HEK293 (cell line): Measurements from ENCODE around the gene LMNA.
"Not testable (repeated sequence)": the region's sequence is repeated elsewhere in the genome, so short reads cannot be mapped to it uniquely, and the experiment has no call there.

ENCODE experiments used
- CTCF ChIA-PET: fragments of 350-600 bp; formaldehyde crosslinking; extraction: SDS; loops from one replicate; lab custom pipeline; 2021; ENCODE audit warnings: antibody characterized with exemption; lab: Yijun Ruan, JAX
- POLR2A ChIA-PET: fragments of 300-600 bp; formaldehyde crosslinking; extraction: SDS; loops from one replicate; lab custom pipeline; 2020; ENCODE audit warnings: antibody characterized with exemption, inconsistent platforms; lab: Yijun Ruan, JAX
- H3K27ac ChIP-seq: fragments of 200-500 bp; sonication (Bioruptor generic); 2 replicates; pipeline ENCODE4 v1.5.1; 2014; ENCODE audit warnings: low read depth, low read length, control low read depth, inconsistent platforms; ENCODE audit errors: extremely low read depth
- H3K36me3 ChIP-seq, 2 experiments: fragments of 200-500 bp in 1 of 2; sonication (Bioruptor generic) in 1 of 2; 1 replicate in 1 of 2; 2 replicates in 1 of 2; pipeline ENCODE4 v1.5.1; 2014 to 2017; ENCODE audit warnings: inconsistent platforms in 2 of 2, low read length in 2 of 2; ENCODE audit not compliant: control insufficient read depth in 2 of 2, insufficient read depth in 1 of 2
- H3K4me1 ChIP-seq: fragments of 200-500 bp; sonication (Bioruptor generic); 2 replicates; pipeline ENCODE4 v1.5.1; 2014; ENCODE audit warnings: mild to moderate bottlenecking, low read length, inconsistent platforms; ENCODE audit not compliant: control insufficient read depth, insufficient read depth
- H3K4me3 ChIP-seq: 2 replicates; pipeline ENCODE4 v1.5.1; 2011; ENCODE audit warnings: low read depth, mild to moderate bottlenecking, control low read depth, low read length, moderate library complexity
- H3K9me3 ChIP-seq: fragments of 200-500 bp; sonication (Bioruptor generic); 2 replicates; pipeline ENCODE4 v1.5.1; 2014; ENCODE audit warnings: low read depth, low read length, inconsistent platforms; ENCODE audit not compliant: control insufficient read depth, insufficient read depth
- EGR2 ChIP-seq: fragments of 450-650 bp; formaldehyde crosslinking; IDR thresholded peaks from 2 replicates; pipeline ENCODE4 v1.5.1; 2016; ENCODE audit warnings: low read depth, missing biosample characterization, missing genetic modification characterization
- HOXA7 ChIP-seq: sonication (generic); formaldehyde crosslinking; IDR thresholded peaks from 2 replicates; pipeline ENCODE4 v1.8.1; 2022; ENCODE audit warnings: missing genetic modification reagents, borderline replicate concordance
- HOXD13 ChIP-seq: sonication (generic); formaldehyde crosslinking; IDR thresholded peaks from 2 replicates; pipeline ENCODE4 v1.8.0; 2022; ENCODE audit warnings: missing genetic modification reagents, borderline replicate concordance
- KLF16 ChIP-seq: fragments of 450-650 bp; formaldehyde crosslinking; IDR thresholded peaks from 2 replicates; pipeline ENCODE4 v1.5.1; 2017; ENCODE audit warnings: missing biosample characterization, missing genetic modification characterization
- MZF1 ChIP-seq: fragments of 450-650 bp; formaldehyde crosslinking; IDR thresholded peaks from 2 replicates; pipeline ENCODE4 v1.5.1; 2017; ENCODE audit warnings: missing biosample characterization, missing genetic modification characterization, borderline replicate concordance
- SCRT1 ChIP-seq: fragments of 450-650 bp; formaldehyde crosslinking; IDR thresholded peaks from 2 replicates; pipeline ENCODE4 v1.5.1; 2016; ENCODE audit warnings: missing biosample characterization, missing genetic modification characterization, borderline replicate concordance
- SCRT2 ChIP-seq: fragments of 450-650 bp; formaldehyde crosslinking; IDR thresholded peaks from 2 replicates; pipeline ENCODE4 v1.5.1; 2016; ENCODE audit warnings: missing biosample characterization, missing genetic modification characterization
- SP2 ChIP-seq: fragments of 450-650 bp; formaldehyde crosslinking; IDR thresholded peaks from 2 replicates; pipeline ENCODE4 v1.5.1; 2016; ENCODE audit warnings: missing biosample characterization, missing genetic modification characterization
- ZFHX2 ChIP-seq: fragments of 450-650 bp; formaldehyde crosslinking; conservative IDR thresholded peaks from 2 replicates; pipeline ENCODE4 v1.5.1; 2016; ENCODE audit warnings: missing biosample characterization, missing genetic modification characterization
- ZNF121 ChIP-seq: fragments of 450-650 bp; formaldehyde crosslinking; IDR thresholded peaks from 2 replicates; pipeline ENCODE4 v1.5.1; 2016; ENCODE audit warnings: missing biosample characterization, missing genetic modification characterization
- ZNF140 ChIP-seq: fragments of 450-650 bp; formaldehyde crosslinking; IDR thresholded peaks from 2 replicates; pipeline ENCODE4 v1.5.1; 2016; ENCODE audit warnings: missing biosample characterization, missing genetic modification characterization
- ZNF202 ChIP-seq: fragments of 450-650 bp; formaldehyde crosslinking; IDR thresholded peaks from 2 replicates; pipeline ENCODE4 v1.5.1; 2016; ENCODE audit warnings: missing biosample characterization, missing genetic modification characterization, borderline replicate concordance
- ZNF366 ChIP-seq: fragments of 450-650 bp; formaldehyde crosslinking; conservative IDR thresholded peaks from 2 replicates; pipeline ENCODE4 v1.5.1; 2016; ENCODE audit warnings: missing biosample characterization, missing genetic modification characterization
- ZNF571 ChIP-seq: fragments of 450-650 bp; formaldehyde crosslinking; IDR thresholded peaks from 2 replicates; pipeline ENCODE4 v1.5.0; 2017; ENCODE audit warnings: missing biosample characterization, missing genetic modification characterization
- ZNF768 ChIP-seq: fragments of 450-650 bp; formaldehyde crosslinking; IDR thresholded peaks from 2 replicates; pipeline ENCODE4 v1.5.1; 2018; ENCODE audit warnings: missing biosample characterization, mild to moderate bottlenecking, missing genetic modification characterization
- ZNF843 ChIP-seq: fragments of 450-650 bp; formaldehyde crosslinking; IDR thresholded peaks from 2 replicates; pipeline ENCODE4 v1.5.1; 2016; ENCODE audit warnings: missing biosample characterization, missing genetic modification characterization
- ZSCAN23 ChIP-seq: fragments of 450-650 bp; formaldehyde crosslinking; IDR thresholded peaks from 2 replicates; pipeline ENCODE4 v1.5.1; 2016; ENCODE audit warnings: missing biosample characterization, missing genetic modification characterization

The LMNA gene

GRCh38 chr1:156176610-156177210, 62.2 kb downstream of the LMNA start (continued):
- TF ChIP-seq HOXD13 (CRISPR knock-in tag) (no peak), ZNF768 (tag by site-specific recombination) (no peak), SCRT1 (no peak), ZNF571 (no peak), ZNF140 (tag by site-specific recombination) (no peak), ZNF202 (no peak), KLF16 (no peak), SCRT2 (tag by site-specific recombination) (no peak), HOXA7 (no peak), ZNF366 (no peak)
- TF ChIP-seq, all 188 proteins: peak for 0

GRCh38 chr1:156177919-156178654, 63.6 kb downstream of the LMNA start:
- POLR2A ChIA-PET = no interaction called here
- H3K27ac ChIP-seq = no peak overlapping the region
- H3K4me3 ChIP-seq = no peak overlapping the region
- no peaks in the 10 kb centered on the region for H3K4me1 ChIP-seq
- CTCF ChIA-PET = interaction anchor here (0.5 to 0.6 kb wide), 2 partner anchors 147 to 181 kb away, joined by 3 read pairs; no protein-coding TSS in a partner anchor
- H3K9me3 ChIP-seq = no peaks in the 10 kb centered on the region
- TF ChIP-seq ZSCAN23 (tag by site-specific recombination) (no peak), ZNF366 (peak; percentile 23; the same call in 1 of the 2 replicates), EGR2 (peak; percentile 99), SP2 (tag by site-specific recombination) (no peak), ZNF843 (tag by site-specific recombination) (no peak), SCRT2 (tag by site-specific recombination) (0 out of 2 replicates have a peak, but pooled peaks have one; percentile 24), ZFHX2 (tag by site-specific recombination) (peak; percentile 91)
- no peaks in the 10 kb centered on the region for H3K36me3 ChIP-seq

GRCh38 chr1:156180471-156180870, 66.0 kb downstream of the LMNA start:
- POLR2A ChIA-PET = interaction anchor here (0.6 kb wide), 1 partner anchor 524 kb away, joined by 4 read pairs; no protein-coding TSS in a partner anchor
- H3K4me3 ChIP-seq = no peak overlapping the region

GRCh38 chr1:156181391-156181924, 66.9 kb downstream of the LMNA start:
- H3K27ac ChIP-seq, POLR2A ChIA-PET: not testable (repeated sequence)

More at GRCh38 chr1:156180471-156180870, 66.0 kb downstream of the LMNA start:
- H3K4me1 ChIP-seq = no peaks in the 10 kb centered on the region
- CTCF ChIA-PET = interaction anchor here (0.6 to 1.0 kb wide), 3 partner anchors 34 to 199 kb away, joined by 3 to 5 read pairs (median 3); no protein-coding TSS in a partner anchor
- H3K36me3 ChIP-seq = no peaks in the 10 kb centered on the region
- H3K27ac ChIP-seq = no peak overlapping the region
- no peaks in the 10 kb centered on the region for H3K9me3 ChIP-seq
- TF ChIP-seq ZNF121 = peak; percentile 85
- no peak for TF ChIP-seq MZF1

GRCh38 chr1:156182010-156182779, 67.7 kb downstream of the LMNA start:
- H3K4me3 ChIP-seq, POLR2A ChIA-PET, H3K36me3 ChIP-seq, H3K27ac ChIP-seq, CTCF ChIA-PET, H3K9me3 ChIP-seq, H3K4me1 ChIP-seq: not testable (repeated sequence)

More at GRCh38 chr1:156181391-156181924, 66.9 kb downstream of the LMNA start:
- H3K36me3 ChIP-seq, H3K9me3 ChIP-seq, H3K4me1 ChIP-seq, CTCF ChIA-PET, H3K4me3 ChIP-seq: not testable (repeated sequence)
